COLO668 (cell line): ENCODE results near the gene ELP4.
"Not testable (repeated sequence)": the region's sequence is repeated elsewhere in the genome, so short reads cannot be mapped to it uniquely, and the experiment has no call there.

ENCODE experiments used
- DNase-seq: peaks from one replicate; lab custom pipeline; 2025; ENCODE audit not compliant: unreplicated experiment; lab: John Stamatoyannopoulos, UW

Gene ELP4

DNA sequence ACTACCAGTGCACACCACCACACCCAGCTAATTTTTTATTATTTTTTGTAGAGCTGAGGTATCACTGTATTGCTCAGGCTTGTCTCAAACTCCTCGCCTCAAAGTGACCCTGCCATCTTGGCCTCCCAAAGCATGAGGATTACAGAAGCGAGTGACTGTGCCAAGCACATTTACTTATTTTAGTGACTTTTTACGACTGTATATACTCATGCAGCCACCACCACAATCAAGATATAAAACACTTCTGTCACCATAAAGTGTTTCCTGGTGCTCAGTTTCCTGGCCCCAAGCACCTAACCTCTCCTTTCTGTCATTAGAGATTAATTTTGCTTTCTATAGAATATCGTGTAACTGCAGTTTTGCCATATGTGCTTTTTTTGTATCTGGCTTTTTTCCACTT, 25.9 kb downstream of the ELP4 start:
- no peak for DNase-seq

DNA sequence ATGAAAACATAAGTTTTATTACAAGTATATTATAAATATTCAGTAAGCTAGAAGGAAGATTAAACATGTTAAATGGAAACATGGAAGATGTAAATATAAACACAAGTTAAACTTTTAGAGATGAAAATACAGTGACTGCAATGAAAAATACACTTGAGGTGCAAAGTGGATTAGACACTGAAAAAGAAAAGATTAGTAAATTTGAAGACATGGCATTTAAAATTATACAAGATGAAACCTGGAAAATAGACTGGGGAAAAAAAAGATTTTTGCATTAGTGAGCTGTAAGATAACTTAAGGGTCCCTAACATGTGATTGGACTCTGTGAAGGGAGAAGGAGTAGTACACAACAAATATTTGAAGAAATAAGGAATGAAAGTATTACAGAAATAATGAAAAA, 33.3 kb downstream of the ELP4 start:
- DNase-seq: no peak

DNA sequence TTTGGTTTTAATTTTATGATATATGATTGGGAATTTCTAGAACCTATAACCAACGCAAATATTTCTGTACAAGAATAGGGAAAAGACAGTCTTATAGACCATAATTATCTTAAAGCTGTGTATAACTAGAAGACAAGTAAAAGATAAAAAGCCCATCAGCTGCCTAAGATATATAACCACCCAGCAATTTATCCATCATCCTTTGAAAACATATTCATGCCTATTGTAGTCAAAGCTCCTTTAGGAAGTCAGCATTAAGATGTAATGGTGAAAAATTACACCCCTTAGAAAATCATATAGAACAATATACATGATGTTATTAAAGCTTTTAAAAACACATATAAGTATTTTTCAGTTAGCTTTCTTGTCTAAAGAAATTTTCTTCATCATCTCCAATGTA, 46.4 kb downstream of the ELP4 start:
- no peak for DNase-seq

DNA sequence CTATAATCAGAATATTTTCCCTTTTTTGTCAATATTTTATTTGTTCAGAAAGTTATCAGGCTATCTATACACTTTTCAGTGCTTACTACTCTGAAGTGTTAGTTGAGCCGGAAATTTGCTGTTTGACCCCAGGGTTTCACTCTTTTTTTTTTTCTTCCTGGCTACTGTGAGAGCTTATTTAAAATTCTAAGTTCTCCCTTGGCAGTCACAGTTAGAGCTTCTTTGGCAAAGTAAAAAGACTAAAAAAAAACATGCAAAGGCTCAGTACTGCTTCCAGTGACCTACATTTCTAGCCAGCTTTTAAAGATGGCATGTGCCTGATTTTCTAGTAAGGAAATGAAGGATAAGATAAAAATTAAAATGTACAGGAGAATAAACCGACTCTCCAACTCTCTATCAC, 48.4 kb downstream of the ELP4 start:
- no peak for DNase-seq

DNA sequence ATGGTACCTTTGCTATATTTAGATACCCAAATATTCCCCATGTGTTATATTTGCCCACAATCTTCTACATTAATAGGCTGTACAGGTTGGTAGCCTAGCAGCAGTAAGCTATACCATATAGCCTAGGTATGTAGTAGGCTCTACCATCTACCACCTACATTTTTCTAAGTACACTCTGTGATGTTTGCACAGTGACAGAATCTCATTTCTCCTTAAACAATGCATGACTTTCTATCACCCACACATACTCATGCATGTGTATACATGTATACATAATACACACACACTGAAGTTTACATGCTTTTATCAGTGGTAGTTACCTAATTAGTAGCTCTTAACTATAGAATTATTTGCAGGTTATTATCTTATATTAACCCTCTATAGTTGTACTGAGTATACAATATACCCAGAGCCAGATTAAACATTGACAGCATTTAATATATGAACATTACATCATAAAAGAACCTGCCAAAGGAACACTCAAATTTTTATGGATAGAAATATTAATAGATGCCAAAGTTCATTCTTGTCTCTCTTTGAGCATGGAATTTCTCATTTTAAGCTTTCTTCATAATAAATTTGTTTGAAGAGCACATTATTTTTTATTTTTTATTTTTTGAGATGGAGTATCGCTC, 51.4 kb downstream of the ELP4 start:
- DNase-seq: no peak

DNA sequence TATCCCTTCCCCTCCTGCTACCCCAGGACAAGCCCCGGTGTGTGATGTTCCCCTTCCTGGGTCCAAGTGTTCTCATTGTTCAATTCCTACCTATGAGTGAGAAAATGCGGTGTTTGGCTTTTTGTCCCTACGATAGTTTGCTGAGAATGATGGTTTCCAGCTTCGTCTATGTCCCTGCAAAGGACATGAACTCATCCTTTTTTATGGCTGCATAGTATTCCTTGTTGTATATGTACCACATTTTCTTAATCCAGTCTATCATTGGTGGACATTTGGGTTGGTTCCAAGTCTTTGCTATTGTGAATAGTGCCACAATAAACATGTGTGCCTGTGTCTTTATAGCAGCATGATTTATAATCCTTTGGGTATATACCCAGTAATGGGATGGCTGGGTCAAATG, 55.0 kb downstream of the ELP4 start:
- DNase-seq: not testable (repeated sequence)

DNA sequence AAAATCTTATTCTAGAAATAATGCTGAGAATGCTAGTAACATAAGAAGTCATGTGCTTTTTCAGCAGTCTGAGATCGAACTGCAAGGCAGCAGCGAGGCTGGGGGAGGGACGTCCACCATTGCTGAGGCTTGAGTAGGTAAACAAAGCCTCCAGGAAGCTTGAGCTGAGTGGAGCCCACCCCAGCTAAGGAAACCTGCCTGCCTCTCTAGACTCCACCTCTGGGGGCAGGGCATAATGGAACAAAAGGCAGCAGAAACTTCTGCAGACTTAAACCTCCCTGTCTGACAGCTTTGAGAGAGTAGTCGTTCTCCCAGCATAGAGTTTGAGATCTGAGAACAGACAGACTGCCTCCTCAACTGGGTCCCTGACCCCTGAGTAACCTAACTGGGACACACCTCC, 64.6 kb downstream of the ELP4 start:
- not testable (repeated sequence) for DNase-seq

DNA sequence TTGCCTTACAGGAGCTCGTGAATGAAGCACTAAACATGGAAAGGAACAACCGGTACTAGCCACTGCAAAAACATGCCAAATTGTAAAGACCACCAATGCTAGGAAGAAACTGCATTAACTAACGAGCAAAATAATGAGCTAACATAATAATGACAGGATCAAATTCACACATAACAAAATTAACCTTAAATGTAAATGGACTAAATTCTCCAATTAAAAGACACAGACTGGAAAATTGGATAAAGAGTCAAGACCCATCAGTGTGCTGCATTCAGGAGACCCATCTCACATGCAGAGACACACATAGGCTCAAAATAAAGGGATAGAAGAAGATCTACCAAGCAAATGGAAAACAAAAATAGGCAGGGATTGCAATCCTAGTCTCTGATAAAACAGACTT, 66.2 kb downstream of the ELP4 start:
- DNase-seq: not testable (repeated sequence)

DNA sequence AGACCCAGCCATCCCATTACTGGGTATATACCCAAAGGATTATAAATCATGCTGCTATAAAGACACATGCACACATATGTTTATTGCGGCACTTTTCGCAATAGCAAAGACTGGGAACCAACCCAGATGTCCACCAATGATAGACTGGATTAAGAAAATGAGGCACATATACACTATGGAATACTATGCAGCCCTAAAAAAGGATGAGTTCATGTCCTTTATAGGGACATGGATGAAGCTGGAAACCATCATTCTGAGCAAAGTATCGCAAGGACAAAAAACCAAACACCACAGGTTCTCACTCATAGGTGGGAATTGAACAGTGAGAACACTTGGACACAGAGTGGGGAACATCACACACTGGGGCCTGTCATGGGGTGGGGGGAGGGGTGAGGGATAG, 69.8 kb downstream of the ELP4 start:
- not testable (repeated sequence) for DNase-seq

DNA sequence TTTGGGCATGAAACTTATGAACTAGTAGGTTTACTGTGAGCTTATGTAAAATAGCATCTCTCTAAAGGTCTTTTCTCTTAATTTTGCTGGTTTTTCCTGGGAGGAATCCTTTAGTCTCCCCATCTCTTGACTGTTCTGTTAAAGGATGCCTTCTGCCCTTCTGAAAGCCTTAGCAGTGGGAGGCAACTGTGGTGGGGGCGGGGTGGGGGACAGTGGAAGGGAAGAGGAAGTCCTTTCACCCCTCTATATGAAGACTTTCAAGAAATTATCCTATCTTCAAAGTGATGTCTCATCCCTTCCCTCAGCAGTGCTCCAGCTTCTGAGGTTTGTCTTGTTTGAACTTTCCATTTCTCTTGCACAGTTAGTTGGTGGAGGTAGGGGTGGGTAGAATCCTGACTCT, 73.1 kb downstream of the ELP4 start:
- no peak for DNase-seq

DNA sequence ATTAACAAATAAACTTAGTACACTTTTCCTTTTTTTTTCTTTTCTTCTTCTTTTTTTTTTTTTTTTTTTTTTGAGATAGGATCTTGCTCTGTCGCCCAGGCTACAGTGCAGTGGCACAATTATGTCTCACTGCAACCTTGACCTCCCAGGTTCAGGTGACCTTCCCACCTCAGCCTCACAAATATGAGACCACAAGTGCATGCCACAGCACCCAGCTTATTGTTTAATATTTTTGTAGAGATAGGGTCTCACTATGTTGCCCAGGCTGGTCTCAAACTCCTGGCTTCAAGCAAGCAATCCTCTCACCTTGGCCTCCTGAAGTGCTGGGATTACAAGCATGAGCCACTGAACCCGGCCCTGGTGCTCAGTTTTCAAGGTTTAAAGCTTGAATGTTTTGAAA, 88.9 kb downstream of the ELP4 start:
- DNase-seq: no peak

DNA sequence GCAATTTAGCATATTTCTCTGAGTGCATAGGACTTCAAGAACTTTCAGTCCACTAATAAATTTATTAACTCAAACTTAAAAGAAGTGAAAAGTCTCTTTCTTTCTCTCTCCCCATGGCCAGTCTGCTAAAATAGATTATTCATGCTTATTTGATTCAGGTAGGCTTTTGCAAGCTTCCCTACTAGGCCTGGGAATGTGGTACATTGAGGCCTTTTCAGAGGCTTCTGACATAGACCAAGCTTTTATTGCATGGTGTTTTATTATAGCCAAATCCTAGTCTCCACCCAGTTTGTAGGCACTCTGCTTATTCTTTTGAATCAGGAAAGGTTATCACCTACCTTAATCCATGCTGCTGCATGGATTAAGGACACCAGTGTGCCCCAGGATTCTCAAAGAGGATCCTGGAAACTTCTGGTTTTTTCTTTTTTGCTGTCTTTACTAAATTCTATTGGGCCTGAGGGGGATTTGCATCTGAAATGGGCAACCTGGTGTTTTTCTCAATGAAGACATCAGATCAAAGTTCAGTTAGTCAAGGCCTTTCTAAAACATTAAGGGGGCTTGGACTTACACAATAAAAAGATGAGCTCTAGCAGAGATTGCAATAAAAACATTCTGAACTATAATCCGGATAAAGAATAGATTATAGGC, 92.2 kb downstream of the ELP4 start:
- DNase-seq: no peak

DNA sequence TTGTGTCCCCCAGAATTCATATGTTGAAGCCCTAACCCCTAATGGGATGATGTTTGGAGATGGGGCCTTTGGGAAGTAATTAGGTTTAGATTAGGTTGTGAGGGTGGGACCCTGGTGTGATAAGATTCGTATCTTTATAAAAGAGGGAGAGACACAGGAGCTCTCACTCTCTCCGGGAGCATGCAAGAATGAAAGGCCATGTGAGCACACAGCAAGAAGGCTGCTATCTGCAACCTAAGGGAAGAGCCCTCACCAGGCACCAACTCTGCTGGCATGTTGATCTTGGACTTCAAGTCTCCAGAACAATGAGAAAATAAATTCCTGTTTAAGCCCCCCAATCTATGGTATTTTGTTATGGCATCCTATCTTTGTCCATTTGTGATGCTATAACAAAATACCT, 97.3 kb downstream of the ELP4 start:
- DNase-seq: no peak

DNA sequence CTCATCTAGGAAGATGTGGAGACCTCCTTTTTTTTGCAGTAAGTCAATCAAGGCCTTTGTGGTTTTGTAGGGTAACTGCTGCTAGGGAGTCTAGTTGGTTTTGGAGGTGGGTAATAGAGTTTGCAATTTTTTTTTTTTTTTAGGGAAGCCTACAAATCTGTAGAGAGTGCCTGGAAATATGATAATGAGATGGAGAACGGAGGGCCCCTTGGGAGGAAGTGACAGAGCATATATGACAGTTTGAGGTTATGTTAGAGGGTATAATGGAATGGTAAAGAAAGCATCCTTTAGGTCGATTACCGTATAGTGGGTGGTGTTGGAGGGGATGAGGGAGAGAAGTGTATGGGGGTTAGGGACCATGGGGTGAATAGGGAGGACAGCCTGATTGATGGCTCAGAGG, 98.3 kb downstream of the ELP4 start:
- no peak for DNase-seq

DNA sequence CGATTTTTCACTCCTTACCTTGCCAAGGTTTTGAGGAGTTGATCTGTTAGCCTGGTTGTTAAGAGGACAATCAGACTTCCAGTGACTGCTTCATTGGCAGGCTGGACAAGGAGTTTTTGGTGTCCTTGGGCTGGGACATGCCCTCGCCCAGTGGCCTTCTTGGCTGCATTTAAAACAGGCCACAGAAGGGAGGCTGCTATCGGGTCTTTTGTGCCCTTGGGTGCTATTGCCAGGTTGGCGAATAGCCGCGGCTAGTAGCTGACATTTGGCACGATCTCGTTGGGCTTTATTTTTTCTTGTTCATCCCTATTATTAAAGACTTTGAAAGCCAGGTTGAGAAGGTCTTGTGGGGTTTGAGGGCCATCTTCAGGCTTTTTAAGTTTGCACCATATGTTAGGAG, 99.4 kb downstream of the ELP4 start:
- DNase-seq: no peak

DNA sequence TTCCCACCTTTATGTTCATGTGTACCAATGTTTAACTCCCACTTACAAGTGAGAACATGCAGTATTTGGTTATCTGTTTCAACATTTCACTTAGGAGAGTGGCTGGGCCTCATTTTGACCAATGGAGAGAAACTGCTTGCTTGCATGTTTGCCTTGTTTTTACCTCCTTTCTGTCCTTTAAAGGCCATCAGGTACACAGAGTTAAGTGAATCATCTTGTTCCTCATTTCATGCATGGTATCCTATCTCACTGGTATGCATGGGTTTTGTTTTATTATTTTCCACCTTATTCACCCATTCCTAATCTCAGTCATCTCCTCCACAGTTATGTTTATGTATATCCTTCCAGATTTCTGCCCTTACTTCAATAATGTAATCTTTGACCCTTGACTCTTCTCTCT, 101.0 kb downstream of the ELP4 start:
- DNase-seq: no peak

DNA sequence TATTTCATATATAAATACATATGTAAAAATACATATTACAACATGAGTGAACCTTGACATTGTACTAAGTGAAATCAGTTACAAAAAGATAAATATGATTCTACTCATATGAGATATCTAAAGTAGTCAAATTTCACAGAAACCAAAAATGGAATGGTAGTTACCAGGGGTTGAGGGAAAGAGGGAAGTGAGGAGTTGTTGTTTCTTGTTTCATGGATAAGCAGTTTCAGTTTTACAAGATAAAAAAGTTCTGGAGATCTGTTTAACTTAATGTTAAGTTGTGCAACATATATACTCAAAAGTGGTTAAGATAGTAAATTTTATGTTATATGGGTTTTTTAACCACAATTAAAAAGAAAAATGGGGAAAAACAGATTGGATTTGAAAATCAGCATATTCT, 107.7 kb downstream of the ELP4 start:
- DNase-seq: no peak

DNA sequence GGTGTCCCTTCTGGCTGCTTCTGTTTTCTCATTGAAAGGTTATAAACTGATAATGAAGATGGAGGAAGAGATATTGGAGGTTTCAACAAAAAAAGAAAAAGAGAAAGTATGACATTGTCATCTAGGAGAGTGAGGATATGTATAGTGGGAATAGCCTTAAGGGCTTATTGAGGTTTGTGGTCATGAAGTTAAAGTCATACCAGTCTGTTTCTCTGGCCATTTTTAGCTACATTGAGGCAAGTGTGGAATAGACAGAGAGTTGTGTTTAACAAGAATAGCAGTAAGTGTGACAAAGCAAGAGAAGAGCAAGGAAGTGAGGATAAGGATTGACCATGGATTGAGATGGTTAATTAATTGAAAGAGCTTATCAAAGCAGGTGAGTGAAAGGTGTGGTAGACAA, 110.4 kb downstream of the ELP4 start:
- no peak for DNase-seq

DNA sequence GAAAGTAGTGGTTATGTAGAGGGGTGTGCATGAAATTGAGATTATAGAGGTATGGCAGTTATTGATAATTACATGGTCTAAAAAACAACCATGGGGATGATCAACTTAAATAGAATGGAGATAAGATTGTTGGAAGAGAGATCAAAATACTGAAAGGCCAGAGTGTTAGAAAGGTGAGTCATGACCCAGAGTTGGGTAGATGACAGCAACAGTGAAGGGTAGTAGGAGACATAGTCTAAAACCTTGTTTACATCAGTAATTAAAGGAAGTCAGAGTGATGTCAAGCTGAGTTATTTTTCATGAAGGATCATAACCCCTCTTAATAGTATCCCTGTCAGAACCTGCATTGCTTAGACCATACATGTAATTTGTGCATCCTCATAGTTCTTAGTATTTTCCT, 110.9 kb downstream of the ELP4 start:
- DNase-seq: no peak

DNA sequence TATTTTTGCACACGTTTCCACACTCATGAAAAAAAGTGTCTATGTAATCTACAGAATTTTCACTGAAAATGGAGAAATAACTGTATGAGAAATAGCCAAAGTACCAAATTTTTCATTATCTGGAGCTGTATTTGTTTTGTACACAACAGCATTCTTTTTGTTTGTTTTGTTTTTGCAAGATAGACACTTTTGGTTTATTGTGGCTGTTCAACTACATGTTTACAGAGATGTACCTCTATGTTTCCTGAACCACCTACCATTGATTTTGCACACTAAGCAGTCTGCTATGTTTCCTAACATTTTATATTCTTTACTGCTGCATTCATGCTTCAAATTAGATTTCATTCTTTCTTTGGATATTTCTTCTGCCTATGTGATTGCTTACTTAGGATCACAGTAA, 116.3 kb downstream of the ELP4 start:
- DNase-seq: no peak

DNA sequence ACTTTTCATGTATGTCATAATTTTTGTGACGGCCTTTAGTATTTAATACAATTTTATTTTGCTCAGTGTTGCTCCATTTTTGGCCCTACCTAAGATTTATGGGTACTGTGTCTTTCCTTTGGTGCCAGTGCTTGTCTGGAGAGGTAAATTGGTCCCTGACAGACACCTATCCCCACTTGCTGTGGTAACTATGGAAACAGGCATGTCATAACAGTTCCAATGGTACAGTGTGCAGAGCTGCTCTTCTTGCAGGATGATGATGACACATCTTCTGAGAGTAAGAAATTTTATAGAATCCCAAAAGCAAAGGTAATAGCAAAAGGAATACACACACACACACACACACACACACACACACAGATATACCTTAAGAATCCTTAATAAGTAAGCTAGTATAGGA, 118.5 kb downstream of the ELP4 start:
- DNase-seq: no peak

DNA sequence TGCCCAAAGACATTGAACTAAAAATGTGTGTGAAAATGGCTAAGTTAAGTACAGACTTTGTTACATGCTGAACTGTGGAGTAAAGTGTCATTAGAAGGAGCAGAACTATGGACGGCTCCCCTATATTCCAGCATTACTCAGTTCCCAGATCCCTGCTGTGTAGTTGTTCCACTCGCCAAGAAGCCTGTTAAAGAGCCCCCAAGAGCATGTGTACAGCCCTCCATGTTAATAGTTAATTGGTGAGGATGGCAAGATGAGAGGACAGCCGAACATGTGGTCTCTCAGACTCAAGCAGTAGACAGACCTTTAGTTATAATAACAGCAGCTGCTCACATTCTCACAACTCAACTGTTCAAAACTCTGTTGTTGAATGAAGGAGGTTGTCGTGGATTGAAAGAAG, 127.4 kb downstream of the ELP4 start:
- no peak for DNase-seq

DNA sequence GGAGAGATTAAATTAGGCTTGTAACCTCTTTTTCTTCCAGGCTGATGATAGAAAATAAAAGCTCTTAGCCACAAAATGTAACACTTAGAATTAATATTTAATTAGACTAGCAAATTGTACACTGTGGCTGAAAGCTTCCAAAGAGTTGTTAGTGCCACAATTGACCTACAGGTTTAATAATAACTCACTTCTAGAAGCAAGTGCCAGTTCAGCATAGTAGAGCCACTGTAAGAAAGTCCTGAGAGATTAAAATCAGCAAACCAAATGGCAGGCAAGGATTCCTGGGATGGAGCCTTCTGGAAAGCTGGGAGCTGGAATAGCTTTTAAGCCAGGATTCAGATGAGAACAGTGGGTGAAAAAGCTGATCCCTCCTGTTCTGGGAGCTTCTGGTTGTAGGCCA, 131.0 kb downstream of the ELP4 start:
- no peak for DNase-seq
